ENCODE data around the gene HPCA. TPM values are rescaled to one million over a fixed set of nuclear protein-coding genes. Genes with fewer than 3 reads are reported as not detected.

HPCA gene
- total RNA-seq, 1 donor from 2014 or later: not detected

- no peaks in the 10 kb centered on the region for H3K4me1 Mint-ChIP-seq
- DNase-seq: no peak
- intact Hi-C loops (cut with micrococcal nuclease): no loop called here
- no peaks in the 10 kb centered on the region for H3K36me3 Mint-ChIP-seq (ENCODE audit: low read depth)
- H3K27me3 Mint-ChIP-seq: peaks cover 30% of the 10 kb centered on the region
- H3K4me3 Mint-ChIP-seq: no peak overlapping the region
- no peaks in the 10 kb centered on the region for H3K9me3 Mint-ChIP-seq
- no peak overlapping the region for H3K27ac Mint-ChIP-seq
These were observed 8.8 kb upstream of the HPCA start for GRCh38 chr1:32877211-32878110.

- DNase-seq: no peak
- no peaks in the 10 kb centered on the region for H3K4me1 Mint-ChIP-seq
- H3K27ac Mint-ChIP-seq: no peak overlapping the region
- intact Hi-C loops (cut with micrococcal nuclease): no loop called here
- no peak overlapping the region for H3K4me3 Mint-ChIP-seq
- no peaks in the 10 kb centered on the region for H3K9me3 Mint-ChIP-seq
- H3K27me3 Mint-ChIP-seq: peaks cover 27% of the 10 kb centered on the region
- no peaks in the 10 kb centered on the region for H3K36me3 Mint-ChIP-seq (ENCODE audit: low read depth)
These were observed 8.1 kb upstream of the HPCA start for GRCh38 chr1:32878183-32878582.

- no peaks in the 10 kb centered on the region for H3K36me3 Mint-ChIP-seq (ENCODE audit: low read depth)
- no peak overlapping the region for H3K27ac Mint-ChIP-seq
- H3K4me1 Mint-ChIP-seq: no peaks in the 10 kb centered on the region
- no peak for DNase-seq
- H3K9me3 Mint-ChIP-seq: no peaks in the 10 kb centered on the region
- H3K27me3 Mint-ChIP-seq: peaks cover 30% of the 10 kb centered on the region
- no peak overlapping the region for H3K4me3 Mint-ChIP-seq
- intact Hi-C loops (cut with micrococcal nuclease): no loop called here
These were observed 7.7 kb upstream of the HPCA start for GRCh38 chr1:32878637-32879041.

- Mint-ChIP-seq H3K27ac (no peak overlapping the region), H3K36me3 (ENCODE audit: low read depth) (no peaks in the 10 kb centered on the region), H3K27me3 (peaks cover 37% of the 10 kb centered on the region), H3K4me1 (no peaks in the 10 kb centered on the region), H3K9me3 (no peaks in the 10 kb centered on the region), H3K4me3 (no peak overlapping the region)
- intact Hi-C loops (cut with micrococcal nuclease): no loop called here
- no peak for DNase-seq
These were observed 5.0 kb upstream of the HPCA start for GRCh38 chr1:32881291-32881690.

- intact Hi-C loops (cut with micrococcal nuclease): no loop called here
- Mint-ChIP-seq H3K27me3 (peaks cover 44% of the 10 kb centered on the region), H3K27ac (no peak overlapping the region), H3K4me1 (no peaks in the 10 kb centered on the region), H3K36me3 (ENCODE audit: low read depth) (no peaks in the 10 kb centered on the region), H3K4me3 (no peak overlapping the region), H3K9me3 (no peaks in the 10 kb centered on the region)
- DNase-seq: no peak
These were observed 4.1 kb upstream of the HPCA start for GRCh38 chr1:32881871-32882850.

GRCh38 chr1:32883338-32884031 is 2.8 kb upstream of the HPCA start:
- intact Hi-C loops (cut with micrococcal nuclease): no loop called here
- Mint-ChIP-seq H3K4me1 (no peaks in the 10 kb centered on the region), H3K27me3 (peaks cover 53% of the 10 kb centered on the region), H3K36me3 (ENCODE audit: low read depth) (no peaks in the 10 kb centered on the region), H3K4me3 (no peak overlapping the region), H3K9me3 (no peaks in the 10 kb centered on the region), H3K27ac (no peak overlapping the region)
- no peak for DNase-seq

- Mint-ChIP-seq H3K27ac (no peak overlapping the region), H3K9me3 (no peaks in the 10 kb centered on the region), H3K36me3 (ENCODE audit: low read depth) (no peaks in the 10 kb centered on the region), H3K4me3 (no peak overlapping the region), H3K27me3 (peaks cover 54% of the 10 kb centered on the region), H3K4me1 (no peaks in the 10 kb centered on the region)
- intact Hi-C loops (cut with micrococcal nuclease): no loop called here
- DNase-seq: no peak
These were observed 2.3 kb upstream of the HPCA start for GRCh38 chr1:32884032-32884372.

- intact Hi-C loops (cut with micrococcal nuclease): no loop called here
- H3K4me3 Mint-ChIP-seq: no peak overlapping the region
- no peak overlapping the region for H3K27ac Mint-ChIP-seq
- peaks cover 61% of the 10 kb centered on the region for H3K27me3 Mint-ChIP-seq
- no peaks in the 10 kb centered on the region for H3K9me3 Mint-ChIP-seq
- no peaks in the 10 kb centered on the region for H3K36me3 Mint-ChIP-seq (ENCODE audit: low read depth)
- no peak for DNase-seq
- no peaks in the 10 kb centered on the region for H3K4me1 Mint-ChIP-seq
These were observed 1.6 kb upstream of the HPCA start for GRCh38 chr1:32884726-32885125.

GRCh38 chr1:32885676-32886003 is 651 bp upstream of the HPCA start:
- H3K27me3 Mint-ChIP-seq: peaks cover 69% of the 10 kb centered on the region
- no peaks in the 10 kb centered on the region for H3K4me1 Mint-ChIP-seq
- no peak overlapping the region for H3K27ac Mint-ChIP-seq
- no peak for DNase-seq
- H3K4me3 Mint-ChIP-seq: no peak overlapping the region
- H3K9me3 Mint-ChIP-seq: no peaks in the 10 kb centered on the region
- no peaks in the 10 kb centered on the region for H3K36me3 Mint-ChIP-seq (ENCODE audit: low read depth)
- intact Hi-C loops (cut with micrococcal nuclease): no loop called here

GRCh38 chr1:32886828-32887414 is 630 bp downstream of the HPCA start:
- H3K4me1 Mint-ChIP-seq: no peaks in the 10 kb centered on the region
- H3K36me3 Mint-ChIP-seq (ENCODE audit: low read depth): no peaks in the 10 kb centered on the region
- H3K27ac Mint-ChIP-seq: no peak overlapping the region
- DNase-seq: no peak
- intact Hi-C loops (cut with micrococcal nuclease): no loop called here
- H3K4me3 Mint-ChIP-seq: no peak overlapping the region
- no peaks in the 10 kb centered on the region for H3K9me3 Mint-ChIP-seq
- H3K27me3 Mint-ChIP-seq: peaks cover 74% of the 10 kb centered on the region

- H3K4me3 Mint-ChIP-seq: no peak overlapping the region
- H3K4me1 Mint-ChIP-seq: peaks cover 4% of the 10 kb centered on the region
- no peak for DNase-seq
- no peaks in the 10 kb centered on the region for H3K36me3 Mint-ChIP-seq (ENCODE audit: low read depth)
- intact Hi-C loops (cut with micrococcal nuclease): no loop called here
- H3K9me3 Mint-ChIP-seq: peaks cover 3% of the 10 kb centered on the region
- H3K27ac Mint-ChIP-seq: no peak overlapping the region
- H3K27me3 Mint-ChIP-seq: peaks cover 81% of the 10 kb centered on the region
These were observed 1.3 kb downstream of the HPCA start for GRCh38 chr1:32887623-32888022.

GRCh38 chr1:32888134-32888533 is 1.8 kb downstream of the HPCA start:
- intact Hi-C loops (cut with micrococcal nuclease): no loop called here
- H3K36me3 Mint-ChIP-seq (ENCODE audit: low read depth): no peaks in the 10 kb centered on the region
- no peak overlapping the region for H3K4me3 Mint-ChIP-seq
- peaks cover 83% of the 10 kb centered on the region for H3K27me3 Mint-ChIP-seq
- H3K4me1 Mint-ChIP-seq: peaks cover 5% of the 10 kb centered on the region
- H3K9me3 Mint-ChIP-seq: peaks cover 3% of the 10 kb centered on the region
- no peak overlapping the region for H3K27ac Mint-ChIP-seq
- no peak for DNase-seq

GRCh38 chr1:32888677-32889420 is 2.6 kb downstream of the HPCA start:
- peaks cover 3% of the 10 kb centered on the region for H3K9me3 Mint-ChIP-seq
- no peak overlapping the region for H3K4me3 Mint-ChIP-seq
- intact Hi-C loops (cut with micrococcal nuclease): no loop called here
- peaks cover 80% of the 10 kb centered on the region for H3K27me3 Mint-ChIP-seq
- H3K27ac Mint-ChIP-seq: no peak overlapping the region
- H3K4me1 Mint-ChIP-seq: peaks cover 5% of the 10 kb centered on the region
- DNase-seq: no peak
- no peaks in the 10 kb centered on the region for H3K36me3 Mint-ChIP-seq (ENCODE audit: low read depth)
